ENCODE measurements around the gene CCN6. TPM values are rescaled to one million over a fixed set of nuclear protein-coding genes. Genes with fewer than 3 reads are reported as not detected.
A peak's percentile ranks its signal among the peaks of the same experiment; 100 is the strongest.

Gene CCN6
- total RNA-seq (2022) (not detected in 2 replicates), Bru-seq, nascent RNA (not detected), BruChase-seq, experiment 1, labeled RNA remaining after a 6-hour chase (percentile 9 among the genes with signal in this experiment), BruChase-seq, experiment 2, labeled RNA remaining after a 2-hour chase (percentile 9 among the genes with signal in this experiment)
- long read RNA-seq = 0 reads

GRCh38 chr6:112054001-112054400 lies at the start of gene CCN6:
TSS of gene CCN6 (plus strand) at chr6:112054104. CDS start at chr6:112054358, 254 bp downstream.
- TF ChIP-seq CTCF (IDR thresholded peaks at IDR 0.05; ENCODE audit: unreplicated experiment) = no peak
- POLR2A ChIA-PET = interaction anchor here (1.1 kb wide), 1 partner anchor 27 kb away, joined by 5 read pairs; no protein-coding TSS in a partner anchor
- no TSS peak for BruUV-seq (replicated peaks)
- Mint-ChIP-seq H3K4me1 (ENCODE audit: insufficient read depth, unreplicated experiment) (no peaks in the 10 kb centered on the region), H3K4me3 (ENCODE audit: unreplicated experiment) (no peak within 1 kb of the TSS), H3K9me3 (ENCODE audit: unreplicated experiment) (no peaks in the 10 kb centered on the region), H3K27ac (ENCODE audit: low read depth, unreplicated experiment) (no peak within 1 kb of the TSS), H3K36me3 (ENCODE audit: insufficient read depth, unreplicated experiment) (no peaks in the 10 kb centered on the region), H3K27me3 (ENCODE audit: insufficient read depth, unreplicated experiment) (no peaks in the 10 kb centered on the region)
- intact Hi-C loops (cut with micrococcal nuclease) = no loop called here
- CTCF ChIA-PET = interaction anchor here (0.5 to 5.9 kb wide), 5 partner anchors 9 to 533 kb away, joined by 4 to 29 read pairs (median 6); no protein-coding TSS in a partner anchor
- DNase-seq (ENCODE audit: unreplicated experiment) = no peak

GRCh38 chr6:112004201-112005012 lies 49.5 kb upstream of the CCN6 start:
- BruUV-seq (replicated peaks) = no TSS peak
- no peaks in the 10 kb centered on the region for H3K36me3 Mint-ChIP-seq (ENCODE audit: insufficient read depth, unreplicated experiment)
- H3K4me1 Mint-ChIP-seq (ENCODE audit: insufficient read depth, unreplicated experiment) = no peaks in the 10 kb centered on the region

GRCh38 chr6:112005013-112005371 lies 48.9 kb upstream of the CCN6 start:
- ChIA-PET CTCF (interaction anchor here (1.0 kb wide), 1 partner anchor 38 kb away, joined by 5 read pairs; no protein-coding TSS in a partner anchor), POLR2A (no interaction called here)
- Mint-ChIP-seq H3K4me1 (ENCODE audit: insufficient read depth, unreplicated experiment) (no peaks in the 10 kb centered on the region), H3K9me3 (ENCODE audit: unreplicated experiment) (no peaks in the 10 kb centered on the region), H3K4me3 (ENCODE audit: unreplicated experiment) (no peak overlapping the region), H3K36me3 (ENCODE audit: insufficient read depth, unreplicated experiment) (no peaks in the 10 kb centered on the region), H3K27ac (ENCODE audit: low read depth, unreplicated experiment) (no peak overlapping the region), H3K27me3 (ENCODE audit: insufficient read depth, unreplicated experiment) (no peaks in the 10 kb centered on the region)
- BruUV-seq (replicated peaks) = no TSS peak
- intact Hi-C loops (cut with micrococcal nuclease) = no loop called here
- no peak for DNase-seq (ENCODE audit: unreplicated experiment)
- no peak for TF ChIP-seq CTCF (IDR thresholded peaks at IDR 0.05; ENCODE audit: unreplicated experiment)

More at GRCh38 chr6:112004201-112005012, 49.5 kb upstream of the CCN6 start:
- no peak for TF ChIP-seq CTCF (IDR thresholded peaks at IDR 0.05; ENCODE audit: unreplicated experiment)
- ChIA-PET CTCF (interaction anchor here (1.0 kb wide), 1 partner anchor 39 kb away, joined by 5 read pairs; no protein-coding TSS in a partner anchor), POLR2A (no interaction called here)
- Mint-ChIP-seq H3K9me3 (ENCODE audit: unreplicated experiment) (no peaks in the 10 kb centered on the region), H3K27me3 (ENCODE audit: insufficient read depth, unreplicated experiment) (no peaks in the 10 kb centered on the region), H3K4me3 (ENCODE audit: unreplicated experiment) (no peak overlapping the region), H3K27ac (ENCODE audit: low read depth, unreplicated experiment) (no peak overlapping the region)
- no peak for DNase-seq (ENCODE audit: unreplicated experiment)
- intact Hi-C loops (cut with micrococcal nuclease) = no loop called here

- Mint-ChIP-seq H3K4me1 (ENCODE audit: insufficient read depth, unreplicated experiment) (no peaks in the 10 kb centered on the region), H3K9me3 (ENCODE audit: unreplicated experiment) (no peaks in the 10 kb centered on the region), H3K4me3 (ENCODE audit: unreplicated experiment) (no peak overlapping the region), H3K27ac (ENCODE audit: low read depth, unreplicated experiment) (no peak overlapping the region), H3K36me3 (ENCODE audit: insufficient read depth, unreplicated experiment) (no peaks in the 10 kb centered on the region), H3K27me3 (ENCODE audit: insufficient read depth, unreplicated experiment) (no peaks in the 10 kb centered on the region)
- BruUV-seq (replicated peaks) = no TSS peak
- ChIA-PET POLR2A (interaction anchor here (0.6 kb wide), 1 partner anchor 253 kb away, joined by 3 read pairs; no protein-coding TSS in a partner anchor), CTCF (interaction anchor here (0.5 to 3.9 kb wide), 7 partner anchors 10 to 297 kb away, joined by 3 to 18 read pairs (median 5); no protein-coding TSS in a partner anchor)
- TF ChIP-seq CTCF (IDR thresholded peaks at IDR 0.05; ENCODE audit: unreplicated experiment) = no peak
- no peak for DNase-seq (ENCODE audit: unreplicated experiment)
- intact Hi-C loops (cut with micrococcal nuclease) = no loop called here
Measured at GRCh38 chr6:112007254-112007653, 46.6 kb upstream of the CCN6 start.
